AG04449 (cell line): ENCODE data around the gene MZB1.
A peak's percentile ranks its signal among the peaks of the same experiment; 100 is the strongest.

Experiments
- CTCF ChIA-PET: fragments of 350-600 bp; formaldehyde crosslinking; extraction: SDS; loops from one replicate; lab custom pipeline; 2021; ENCODE audit warnings: antibody characterized with exemption; lab: Yijun Ruan, JAX
- POLR2A ChIA-PET: fragments of 400-600, 350-600 bp; formaldehyde crosslinking; extraction: SDS; loops from one replicate; lab custom pipeline; 2020; ENCODE audit warnings: antibody characterized with exemption, inconsistent platforms; lab: Yijun Ruan, JAX
- DNase-seq: peaks from one replicate; pipeline ENCODE4 v3.0.0-alpha.2; 2010; ENCODE audit warnings: low read depth, low spot score
- H3K4me3 ChIP-seq: 2 replicates; pipeline ENCODE4 v1.5.1; 2011; ENCODE audit warnings: low read depth, mild to moderate bottlenecking, control low read depth, low read length
- CTCF ChIP-seq: IDR thresholded peaks from one replicate; pipeline ENCODE4 v1.5.1; 2011; ENCODE audit warnings: mild to moderate bottlenecking, moderate library complexity, low read length, control low read depth, inconsistent platforms; ENCODE audit not compliant: insufficient read depth; ENCODE audit errors: missing control alignments

The MZB1 gene

GRCh38 chr5:139344177-139344576, 45.5 kb downstream of the MZB1 start:
- CTCF ChIA-PET = no interaction called here
- TF ChIP-seq CTCF = no peak
- POLR2A ChIA-PET = no interaction called here
- no peak for DNase-seq
- H3K4me3 ChIP-seq = no peak overlapping the region

GRCh38 chr5:139343476-139343875, 46.2 kb downstream of the MZB1 start:
- POLR2A ChIA-PET = no interaction called here
- H3K4me3 ChIP-seq = peak overlapping the region; percentile 100
- no peak for DNase-seq
- no peak for TF ChIP-seq CTCF
- CTCF ChIA-PET = no interaction called here

GRCh38 chr5:139342423-139342723, 47.3 kb downstream of the MZB1 start:
- H3K4me3 ChIP-seq = peak overlapping the region; percentile 100
- no peak for TF ChIP-seq CTCF
- POLR2A ChIA-PET = interaction anchor here (0.6 to 1.8 kb wide), 7 partner anchors 13 to 767 kb away, joined by 3 to 20 read pairs (median 4); partner anchors contain the start of genes HSPA9, MATR3 and UBE2D2
- CTCF ChIA-PET = interaction anchor here (0.7 to 2.8 kb wide), 16 partner anchors 10 to 799 kb away, joined by 3 to 29 read pairs (median 4); partner anchors contain the start of gene ETF1
- DNase-seq = no peak

- peak within 1 kb of the TSS; percentile 100 for H3K4me3 ChIP-seq
- DNase-seq = peak; percentile 85
- POLR2A ChIA-PET = interaction anchor here (0.6 to 1.8 kb wide), 10 partner anchors 14 to 766 kb away, joined by 3 to 20 read pairs (median 4); partner anchors contain the start of genes HSPA9, MATR3 and UBE2D2
- TF ChIP-seq CTCF = peak; percentile 85
- CTCF ChIA-PET = interaction anchor here (0.6 to 2.8 kb wide), 22 partner anchors 9 to 798 kb away, joined by 3 to 29 read pairs (median 3); partner anchors contain the start of gene ETF1
Measured at GRCh38 chr5:139341689-139342422, 47.9 kb downstream of the MZB1 start, which contains the start of gene PAIP2. Gene PAIP2 (plus strand): TSS chr5:139341854. CDS start chr5:139363785, 21,931 bp downstream.

- H3K4me3 ChIP-seq = peak overlapping the region; percentile 100
- no peak for DNase-seq
- no peak for TF ChIP-seq CTCF
- POLR2A ChIA-PET = interaction anchor here (0.7 to 1.8 kb wide), 6 partner anchors 14 to 766 kb away, joined by 3 to 20 read pairs (median 3); partner anchors contain the start of genes HSPA9 and MATR3
- CTCF ChIA-PET = interaction anchor here (0.6 to 2.8 kb wide), 15 partner anchors 9 to 798 kb away, joined by 3 to 29 read pairs (median 4); partner anchors contain the start of gene ETF1
Measured at GRCh38 chr5:139341187-139341688, 48.5 kb downstream of the MZB1 start.

GRCh38 chr5:139340051-139340450, 49.7 kb downstream of the MZB1 start:
- no peak overlapping the region for H3K4me3 ChIP-seq
- ChIA-PET POLR2A (no interaction called here), CTCF (interaction anchor here (1.0 to 2.8 kb wide), 5 partner anchors 8 to 64 kb away, joined by 3 to 29 read pairs (median 4); no protein-coding TSS in a partner anchor)
- DNase-seq = no peak
- no peak for TF ChIP-seq CTCF
